ENCODE data around the gene PTPRM.

Gene PTPRM

DNA sequence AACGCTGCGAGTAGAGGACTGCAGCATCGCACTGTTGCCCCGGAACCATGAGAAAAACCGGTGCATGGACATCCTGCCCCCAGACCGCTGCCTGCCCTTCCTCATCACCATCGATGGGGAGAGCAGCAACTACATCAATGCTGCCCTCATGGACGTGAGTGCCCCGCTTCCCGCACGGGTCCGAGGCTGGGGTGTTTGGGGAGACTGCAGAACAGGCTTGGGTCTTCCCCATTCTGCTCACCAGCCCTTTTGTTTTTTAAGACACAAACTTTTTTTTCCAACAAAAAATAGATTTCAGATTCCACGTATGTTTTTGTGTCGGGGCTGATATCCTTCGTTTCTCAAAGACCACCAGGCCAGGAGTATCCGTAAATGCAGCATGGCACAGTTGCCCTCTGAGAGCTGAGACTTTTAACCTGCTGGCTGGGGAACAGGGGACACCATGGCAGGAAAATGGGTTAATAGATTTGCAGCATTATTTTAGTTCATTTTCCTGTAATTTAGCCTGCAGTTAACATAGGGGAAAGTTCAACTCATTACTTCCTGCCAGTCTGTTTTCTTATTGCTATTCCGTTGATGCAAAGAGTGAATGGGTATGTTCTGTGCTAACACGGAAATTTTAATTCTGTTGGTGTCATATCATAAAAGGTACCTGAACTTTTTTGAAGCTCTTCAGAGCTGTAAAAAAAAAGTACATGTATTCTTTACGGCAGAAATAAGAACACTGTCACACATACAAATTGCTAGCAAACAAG, 812.2 kb downstream of the PTPRM start:
- no peak overlapping the region for H3K4me3 ChIP-seq (ENCODE audit: extremely low read depth, insufficient read depth, low read length, poor library complexity, severe bottlenecking)
- 97 to 98% methylated on average over 13 to 16 of the region's 19 CpGs for WGBS, 2 experiments (ENCODE audit: insufficient coverage in 2 of 2)
- H3K27ac ChIP-seq (ENCODE audit: low read depth, low read length, severe bottlenecking), result no peak overlapping the region
- no peaks in the 10 kb centered on the region for H3K4me1 ChIP-seq (ENCODE audit: control insufficient read depth, insufficient read depth, low read length, poor library complexity, severe bottlenecking)
- peaks cover 17% of the 10 kb centered on the region for H3K36me3 ChIP-seq (ENCODE audit: control insufficient read depth, insufficient read depth, low read length)
- no peaks in the 10 kb centered on the region for H3K9me3 ChIP-seq (ENCODE audit: control insufficient read depth, low read length)

DNA sequence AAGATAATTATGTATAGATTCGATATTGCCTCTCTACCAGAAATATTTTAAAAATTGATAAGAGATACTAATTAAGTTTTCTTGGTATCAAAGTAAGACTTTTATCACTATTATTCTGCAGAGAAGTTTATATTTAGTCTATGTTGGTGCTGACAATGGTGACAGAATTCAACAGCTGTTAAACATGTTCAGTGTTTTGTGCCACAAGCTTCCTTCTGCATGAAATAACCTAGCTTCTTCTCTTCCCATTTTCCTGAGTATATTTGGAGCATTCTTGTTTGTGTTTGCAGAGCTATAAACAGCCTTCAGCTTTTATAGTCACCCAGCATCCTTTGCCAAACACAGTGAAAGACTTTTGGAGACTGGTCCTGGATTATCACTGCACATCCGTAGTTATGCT, 812.9 kb downstream of the PTPRM start:
- no peak overlapping the region for H3K27ac ChIP-seq (ENCODE audit: low read depth, low read length, severe bottlenecking)
- H3K36me3 ChIP-seq (ENCODE audit: control insufficient read depth, insufficient read depth, low read length), result peaks cover 17% of the 10 kb centered on the region
- no peaks in the 10 kb centered on the region for H3K9me3 ChIP-seq (ENCODE audit: control insufficient read depth, low read length)
- WGBS, 2 experiments (ENCODE audit: insufficient coverage in 2 of 2), result 80% methylated on average over 1 of the region's 2 CpGs
- H3K4me3 ChIP-seq (ENCODE audit: extremely low read depth, insufficient read depth, low read length, poor library complexity, severe bottlenecking), result no peak overlapping the region
- no peaks in the 10 kb centered on the region for H3K4me1 ChIP-seq (ENCODE audit: control insufficient read depth, insufficient read depth, low read length, poor library complexity, severe bottlenecking)

DNA sequence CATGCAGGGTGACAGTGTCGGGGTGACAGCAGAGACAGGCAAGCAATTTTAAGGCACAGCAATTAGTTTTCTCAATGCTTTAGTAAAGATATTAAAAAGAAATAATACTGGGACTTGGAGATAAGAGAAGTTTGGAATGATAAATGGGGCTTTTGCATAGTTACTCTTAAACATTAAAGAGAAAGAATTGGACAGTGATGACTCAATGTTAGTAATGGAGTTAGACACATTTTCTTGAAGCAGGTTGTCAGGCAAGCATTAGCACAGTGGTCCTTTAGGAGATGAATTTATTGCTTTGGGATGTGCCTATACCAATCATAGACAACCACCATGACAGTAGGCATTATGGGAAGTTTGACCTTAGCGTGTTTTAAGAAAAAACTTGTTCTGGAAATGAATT, 813.8 kb downstream of the PTPRM start:
- peaks cover 17% of the 10 kb centered on the region for H3K36me3 ChIP-seq (ENCODE audit: control insufficient read depth, insufficient read depth, low read length)
- 86 to 100% methylated on average over 1 of the region's 2 CpGs for WGBS, 2 experiments (ENCODE audit: insufficient coverage in 2 of 2)
- H3K27ac ChIP-seq (ENCODE audit: low read depth, low read length, severe bottlenecking), result no peak overlapping the region
- no peak overlapping the region for H3K4me3 ChIP-seq (ENCODE audit: extremely low read depth, insufficient read depth, low read length, poor library complexity, severe bottlenecking)
- no peaks in the 10 kb centered on the region for H3K4me1 ChIP-seq (ENCODE audit: control insufficient read depth, insufficient read depth, low read length, poor library complexity, severe bottlenecking)
- no peaks in the 10 kb centered on the region for H3K9me3 ChIP-seq (ENCODE audit: control insufficient read depth, low read length)

DNA sequence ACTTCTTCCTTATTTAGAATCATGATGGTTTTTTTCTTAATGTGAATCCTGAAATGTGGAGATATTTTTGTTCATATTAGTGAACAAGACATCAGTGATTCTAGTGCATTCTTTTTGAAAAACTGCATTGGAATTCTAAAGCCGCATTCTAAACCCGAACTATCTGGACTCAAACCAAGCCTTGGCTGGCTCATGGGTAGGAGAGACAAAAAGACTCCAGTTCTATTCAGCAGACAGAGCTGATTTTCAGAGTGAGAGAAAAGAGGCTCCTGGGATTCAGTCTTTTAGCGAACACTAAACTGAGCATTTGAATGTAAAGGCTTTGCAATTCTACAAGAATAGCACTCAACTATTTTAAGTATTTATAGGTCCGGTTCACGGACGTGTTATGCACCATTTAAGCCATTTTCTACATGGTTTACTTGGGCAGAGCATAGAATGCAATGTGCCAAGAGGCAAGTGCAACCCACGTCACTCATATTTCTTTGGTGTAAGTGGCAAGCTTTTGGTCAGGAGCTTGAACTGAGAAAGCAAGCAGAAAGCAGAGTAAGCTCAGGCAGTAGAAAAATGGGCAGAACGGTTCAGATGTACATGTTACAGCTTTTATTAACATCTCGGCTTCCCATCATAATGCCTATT, 814.8 kb downstream of the PTPRM start:
- H3K27ac ChIP-seq (ENCODE audit: low read depth, low read length, severe bottlenecking), result no peak overlapping the region
- no peak overlapping the region for H3K4me3 ChIP-seq (ENCODE audit: extremely low read depth, insufficient read depth, low read length, poor library complexity, severe bottlenecking)
- no peaks in the 10 kb centered on the region for H3K4me1 ChIP-seq (ENCODE audit: control insufficient read depth, insufficient read depth, low read length, poor library complexity, severe bottlenecking)
- H3K9me3 ChIP-seq (ENCODE audit: control insufficient read depth, low read length), result no peaks in the 10 kb centered on the region
- H3K36me3 ChIP-seq (ENCODE audit: control insufficient read depth, insufficient read depth, low read length), result peaks cover 17% of the 10 kb centered on the region
- 82 to 100% methylated on average over 5 to 6 of the region's 9 CpGs for WGBS, 2 experiments (ENCODE audit: insufficient coverage in 2 of 2)

- Histone ChIP-seq H3K36me3 (ENCODE audit: control insufficient read depth, insufficient read depth, low read length) (peaks cover 20% of the 10 kb centered on the region), H3K27ac (ENCODE audit: low read depth, low read length, severe bottlenecking) (no peak overlapping the region), H3K4me1 (ENCODE audit: control insufficient read depth, insufficient read depth, low read length, poor library complexity, severe bottlenecking) (no peaks in the 10 kb centered on the region), H3K4me3 (ENCODE audit: extremely low read depth, insufficient read depth, low read length, poor library complexity, severe bottlenecking) (no peak overlapping the region), H3K9me3 (ENCODE audit: control insufficient read depth, low read length) (no peaks in the 10 kb centered on the region)
- WGBS, 2 experiments (ENCODE audit: insufficient coverage in 2 of 2), result 89 to 94% methylated on average over 3 to 4 of the region's 4 CpGs
Observed at GRCh38 chr18:8385400-8385799, 818.3 kb downstream of the PTPRM start.

DNA sequence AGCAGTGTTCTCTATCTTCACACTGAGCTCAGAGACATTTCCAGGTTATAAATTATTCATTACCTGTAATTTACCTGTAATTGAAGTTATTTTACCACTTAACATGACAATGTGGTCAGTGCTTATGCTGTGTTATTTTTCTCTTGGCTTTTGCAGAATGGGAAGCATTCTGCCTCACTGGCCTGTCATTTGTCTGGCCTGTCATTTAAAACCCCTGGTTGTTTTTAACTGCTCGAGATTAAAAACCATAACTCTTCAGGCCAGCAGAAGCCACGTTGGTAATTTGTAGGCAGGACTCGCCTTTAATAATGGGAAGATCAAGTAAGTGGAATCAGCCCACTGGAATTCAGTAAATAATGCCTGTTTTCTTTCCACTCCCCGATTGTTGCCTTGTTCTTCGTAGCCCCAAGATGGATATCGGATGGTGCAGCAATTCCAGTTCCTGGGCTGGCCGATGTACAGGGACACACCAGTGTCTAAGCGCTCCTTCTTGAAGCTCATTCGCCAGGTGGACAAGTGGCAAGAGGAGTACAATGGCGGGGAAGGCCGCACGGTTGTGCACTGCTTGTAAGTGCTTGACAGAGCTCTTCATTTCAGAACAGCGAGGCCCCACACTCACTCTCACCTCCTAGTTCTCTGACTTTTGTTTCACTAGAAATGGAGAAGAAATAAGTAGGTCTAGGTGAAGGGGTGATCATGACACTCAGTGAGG, 819.7 kb downstream of the PTPRM start:
- Histone ChIP-seq H3K27ac (ENCODE audit: low read depth, low read length, severe bottlenecking) (no peak overlapping the region), H3K36me3 (ENCODE audit: control insufficient read depth, insufficient read depth, low read length) (peaks cover 16% of the 10 kb centered on the region), H3K9me3 (ENCODE audit: control insufficient read depth, low read length) (no peaks in the 10 kb centered on the region), H3K4me3 (ENCODE audit: extremely low read depth, insufficient read depth, low read length, poor library complexity, severe bottlenecking) (no peak overlapping the region), H3K4me1 (ENCODE audit: control insufficient read depth, insufficient read depth, low read length, poor library complexity, severe bottlenecking) (no peaks in the 10 kb centered on the region)
- 85% methylated on average over 9 of the region's 13 CpGs for WGBS, 2 experiments (ENCODE audit: insufficient coverage in 2 of 2)

DNA sequence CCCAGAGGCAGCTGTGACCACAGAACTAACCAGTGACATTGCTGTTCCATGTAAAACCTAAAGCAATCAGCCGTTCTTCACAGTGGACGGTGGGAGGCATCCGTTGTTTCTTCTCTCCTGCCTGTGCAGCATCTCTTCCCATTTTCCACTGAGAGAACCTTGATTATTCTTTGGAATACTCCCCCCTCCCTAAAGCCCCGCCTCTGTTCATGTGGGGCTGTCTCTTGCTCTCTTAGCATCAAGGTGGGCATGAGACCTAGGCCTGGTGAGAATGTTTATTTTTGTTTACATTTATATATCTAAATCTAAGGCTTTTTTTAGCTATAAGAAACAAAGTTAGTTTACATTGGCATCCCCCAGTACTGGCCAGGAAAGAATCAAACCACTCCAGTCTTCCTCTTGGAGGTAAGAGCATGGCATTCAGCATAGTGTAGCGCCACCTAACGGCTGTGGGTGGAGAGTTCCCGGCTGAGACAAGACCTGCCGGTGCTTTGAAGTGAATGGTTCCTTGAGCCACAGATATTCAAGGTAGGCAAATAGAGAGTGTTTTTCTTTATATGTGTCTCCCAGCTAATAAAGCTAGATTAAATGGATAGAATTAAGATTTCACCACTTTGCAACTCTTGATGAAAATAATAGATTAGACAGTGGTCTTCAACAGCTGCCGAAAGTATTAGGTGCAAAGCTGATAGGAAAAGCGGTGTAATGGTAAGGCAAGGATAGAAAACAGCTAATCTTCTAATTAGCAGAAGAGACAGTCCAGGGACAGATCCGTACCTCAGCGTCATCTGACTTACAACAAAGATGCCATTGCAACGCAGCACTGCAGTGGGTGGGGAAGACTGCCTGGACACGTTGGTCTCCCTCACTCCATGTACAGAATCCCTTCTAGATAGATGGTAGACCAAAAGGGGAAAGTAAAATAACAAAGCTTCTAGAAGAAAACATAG, 822.5 kb downstream of the PTPRM start:
- 73 to 92% methylated on average over 7 to 8 of the region's 14 CpGs for WGBS, 2 experiments (ENCODE audit: insufficient coverage in 2 of 2)
- H3K36me3 ChIP-seq (ENCODE audit: control insufficient read depth, insufficient read depth, low read length), result peaks cover 16% of the 10 kb centered on the region
- H3K4me1 ChIP-seq (ENCODE audit: control insufficient read depth, insufficient read depth, low read length, poor library complexity, severe bottlenecking), result no peaks in the 10 kb centered on the region

GRCh38 chr18:8391068-8391467, 824.0 kb downstream of the PTPRM start:
- Histone ChIP-seq H3K4me3 (ENCODE audit: extremely low read depth, insufficient read depth, low read length, poor library complexity, severe bottlenecking) (no peak overlapping the region), H3K36me3 (ENCODE audit: control insufficient read depth, insufficient read depth, low read length) (peaks cover 20% of the 10 kb centered on the region), H3K4me1 (ENCODE audit: control insufficient read depth, insufficient read depth, low read length, poor library complexity, severe bottlenecking) (no peaks in the 10 kb centered on the region), H3K9me3 (ENCODE audit: control insufficient read depth, low read length) (no peaks in the 10 kb centered on the region), H3K27ac (ENCODE audit: low read depth, low read length, severe bottlenecking) (no peak overlapping the region)
- 80 to 83% methylated on average over 1 of the region's 2 CpGs for WGBS, 2 experiments (ENCODE audit: insufficient coverage in 2 of 2)

More for the DNA sequence above, 822.5 kb downstream of the PTPRM start:
- Histone ChIP-seq H3K4me3 (ENCODE audit: extremely low read depth, insufficient read depth, low read length, poor library complexity, severe bottlenecking) (no peak overlapping the region), H3K27ac (ENCODE audit: low read depth, low read length, severe bottlenecking) (no peak overlapping the region), H3K9me3 (ENCODE audit: control insufficient read depth, low read length) (no peaks in the 10 kb centered on the region)

- peaks cover 13% of the 10 kb centered on the region for H3K36me3 ChIP-seq (ENCODE audit: control insufficient read depth, insufficient read depth, low read length)
- no peak overlapping the region for H3K27ac ChIP-seq (ENCODE audit: low read depth, low read length, severe bottlenecking)
- 89 to 90% methylated on average over 6 to 7 of the region's 7 CpGs for WGBS, 2 experiments (ENCODE audit: insufficient coverage in 2 of 2)
Observed at GRCh38 chr18:8396254-8396653, 829.1 kb downstream of the PTPRM start.

DNA sequence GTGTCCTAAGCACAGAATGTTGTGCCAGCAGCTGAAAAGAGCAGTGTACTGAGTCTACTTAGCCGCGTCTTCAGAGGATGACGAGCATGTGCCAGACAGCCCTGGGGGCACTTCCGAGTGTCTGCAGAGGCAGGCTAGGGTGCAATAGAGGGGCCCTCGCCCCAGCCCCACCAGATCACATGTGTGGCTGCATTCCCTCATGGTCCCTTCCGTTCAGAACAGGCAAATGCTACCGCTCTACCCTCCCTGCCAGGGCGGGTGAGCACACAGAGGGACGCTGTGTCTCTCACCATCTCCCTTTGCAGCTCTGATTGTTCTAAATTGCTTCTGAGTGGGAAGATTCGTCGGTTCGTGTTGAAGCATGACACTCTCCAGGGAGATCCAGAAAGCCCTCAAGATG, 829.9 kb downstream of the PTPRM start:
- Histone ChIP-seq H3K36me3 (ENCODE audit: control insufficient read depth, insufficient read depth, low read length) (peaks cover 13% of the 10 kb centered on the region), H3K9me3 (ENCODE audit: control insufficient read depth, low read length) (no peaks in the 10 kb centered on the region), H3K4me1 (ENCODE audit: control insufficient read depth, insufficient read depth, low read length, poor library complexity, severe bottlenecking) (no peaks in the 10 kb centered on the region), H3K4me3 (ENCODE audit: extremely low read depth, insufficient read depth, low read length, poor library complexity, severe bottlenecking) (no peak overlapping the region), H3K27ac (ENCODE audit: low read depth, low read length, severe bottlenecking) (no peak overlapping the region)
- 87 to 88% methylated on average over 7 to 11 of the region's 12 CpGs for WGBS, 2 experiments (ENCODE audit: insufficient coverage in 2 of 2)

More at GRCh38 chr18:8396254-8396653, 829.1 kb downstream of the PTPRM start:
- Histone ChIP-seq H3K9me3 (ENCODE audit: control insufficient read depth, low read length) (no peaks in the 10 kb centered on the region), H3K4me3 (ENCODE audit: extremely low read depth, insufficient read depth, low read length, poor library complexity, severe bottlenecking) (no peak overlapping the region), H3K4me1 (ENCODE audit: control insufficient read depth, insufficient read depth, low read length, poor library complexity, severe bottlenecking) (no peaks in the 10 kb centered on the region)

Data from mesodermal cell (in vitro differentiated cells).